Osteoblast (primary cell): ENCODE results near the gene FAF1. TPM values are rescaled to one million over a fixed set of nuclear protein-coding genes. Genes with fewer than 3 reads are reported as not detected.

ENCODE experiments used
- DNase-seq: peaks from one replicate; pipeline ENCODE4 v3.0.0; 2011; ENCODE audit warnings: low spot score, mixed read lengths; ENCODE audit not compliant: insufficient read length; ENCODE audit errors: missing footprints
- H2AFZ ChIP-seq: 2 replicates; pipeline ENCODE4 v1.6.0; 2011; ENCODE audit warnings: mild to moderate bottlenecking, low read length
- H3K27ac ChIP-seq: 2 replicates; pipeline ENCODE4 v1.5.1; 2011; ENCODE audit warnings: mild to moderate bottlenecking, low read depth, low read length, moderate library complexity
- H3K27me3 ChIP-seq: 2 replicates; pipeline ENCODE4 v1.6.0; 2012; ENCODE audit warnings: mild to moderate bottlenecking, control low read depth, inconsistent platforms, low read length, moderate library complexity; ENCODE audit not compliant: insufficient read depth
- H3K36me3 ChIP-seq: 2 replicates; pipeline ENCODE4 v1.5.1; 2011; ENCODE audit warnings: mild to moderate bottlenecking, low read length, control low read depth, moderate library complexity; ENCODE audit not compliant: insufficient read depth
- H3K4me1 ChIP-seq: 2 replicates; pipeline ENCODE4 v1.5.1; 2011; ENCODE audit warnings: mild to moderate bottlenecking, low read length, control low read depth, moderate library complexity; ENCODE audit not compliant: insufficient read depth
- H3K4me2 ChIP-seq: 2 replicates; pipeline ENCODE4 v1.6.0; 2011; ENCODE audit warnings: mild to moderate bottlenecking, low read length; ENCODE audit not compliant: insufficient read depth
- H3K4me3 ChIP-seq: fragments of 200-600 bp; sonication (generic); 3 replicates; pipeline ENCODE4 v1.5.1; 2012; ENCODE audit warnings: mild to moderate bottlenecking, low read length, inconsistent platforms; ENCODE audit not compliant: insufficient read depth
- H3K79me2 ChIP-seq: 2 replicates; pipeline ENCODE4 v1.6.0; 2012; ENCODE audit warnings: mild to moderate bottlenecking, low read length, control low read depth, inconsistent platforms; ENCODE audit not compliant: insufficient read depth
- H3K9me3 ChIP-seq: 2 replicates; pipeline ENCODE4 v1.5.1; 2011; ENCODE audit warnings: low read depth, low read length, control low read depth
- H4K20me1 ChIP-seq: 2 replicates; pipeline ENCODE4 v1.6.0; 2012; ENCODE audit warnings: mild to moderate bottlenecking, low read length, control low read depth; ENCODE audit not compliant: insufficient read depth
- CTCF ChIP-seq: IDR thresholded peaks from 2 replicates; pipeline ENCODE4 v1.5.1; 2011; ENCODE audit warnings: mild to moderate bottlenecking, low read depth, low read length, moderate library complexity; ENCODE audit errors: extremely low read depth
- total RNA-seq: library from RNA; depleted of rRNA; stranded (reverse); fragments of >200 nt; gene quantifications from 2 replicates; pipeline ENCODE4 v1.2.3, GENCODE V29; 2012

The FAF1 gene
- total RNA-seq, 1 donor = 40.5 TPM

- no peaks in the 10 kb centered on the region for H4K20me1 ChIP-seq
- no peaks in the 10 kb centered on the region for H3K9me3 ChIP-seq
- no peaks in the 10 kb centered on the region for H3K27me3 ChIP-seq
- no peak for DNase-seq
- H3K79me2 ChIP-seq = peaks cover 8% of the 10 kb centered on the region
- no peak overlapping the region for H3K4me2 ChIP-seq
- no peak for TF ChIP-seq CTCF
- no peaks in the 10 kb centered on the region for H3K36me3 ChIP-seq
- no peak overlapping the region for H3K4me3 ChIP-seq
- H3K27ac ChIP-seq = no peak overlapping the region
- no peak overlapping the region for H2AFZ ChIP-seq
- no peaks in the 10 kb centered on the region for H3K4me1 ChIP-seq
Measured at GRCh38 chr1:50851466-50851865, 108.6 kb downstream of the FAF1 start.

GRCh38 chr1:50851034-50851433, 109.0 kb downstream of the FAF1 start:
- no peak overlapping the region for H3K4me2 ChIP-seq
- no peak for TF ChIP-seq CTCF
- no peaks in the 10 kb centered on the region for H3K4me1 ChIP-seq
- no peaks in the 10 kb centered on the region for H4K20me1 ChIP-seq
- H3K36me3 ChIP-seq = no peaks in the 10 kb centered on the region
- no peak overlapping the region for H2AFZ ChIP-seq
- H3K9me3 ChIP-seq = no peaks in the 10 kb centered on the region
- no peaks in the 10 kb centered on the region for H3K27me3 ChIP-seq
- H3K4me3 ChIP-seq = no peak overlapping the region
- no peak overlapping the region for H3K27ac ChIP-seq
- no peak for DNase-seq
- H3K79me2 ChIP-seq = peaks cover 9% of the 10 kb centered on the region

GRCh38 chr1:50847303-50847702, 112.8 kb downstream of the FAF1 start:
- Histone ChIP-seq H3K9me3 (no peaks in the 10 kb centered on the region), H3K4me3 (no peak overlapping the region), H3K27me3 (no peaks in the 10 kb centered on the region), H3K36me3 (no peaks in the 10 kb centered on the region), H2AFZ (no peak overlapping the region), H4K20me1 (no peaks in the 10 kb centered on the region), H3K79me2 (peaks cover 16% of the 10 kb centered on the region), H3K4me2 (no peak overlapping the region), H3K4me1 (no peaks in the 10 kb centered on the region), H3K27ac (no peak overlapping the region)
- no peak for DNase-seq
- TF ChIP-seq CTCF = no peak

- H3K27ac ChIP-seq = no peak overlapping the region
- no peaks in the 10 kb centered on the region for H3K4me1 ChIP-seq
- no peak overlapping the region for H3K4me2 ChIP-seq
- no peak overlapping the region for H2AFZ ChIP-seq
- TF ChIP-seq CTCF = no peak
- H3K36me3 ChIP-seq = no peaks in the 10 kb centered on the region
- no peaks in the 10 kb centered on the region for H3K27me3 ChIP-seq
- peaks cover 16% of the 10 kb centered on the region for H3K79me2 ChIP-seq
- H3K4me3 ChIP-seq = no peak overlapping the region
- H3K9me3 ChIP-seq = no peaks in the 10 kb centered on the region
- no peak for DNase-seq
- H4K20me1 ChIP-seq = no peaks in the 10 kb centered on the region
Measured at GRCh38 chr1:50846224-50846839, 113.7 kb downstream of the FAF1 start.
